Measurements from ENCODE around the gene NEK1. TPM values are rescaled to one million over a fixed set of nuclear protein-coding genes. Genes with fewer than 3 reads are reported as not detected.

The NEK1 gene
- polyA plus RNA-seq, 1 donor = 11.2 TPM

DNA sequence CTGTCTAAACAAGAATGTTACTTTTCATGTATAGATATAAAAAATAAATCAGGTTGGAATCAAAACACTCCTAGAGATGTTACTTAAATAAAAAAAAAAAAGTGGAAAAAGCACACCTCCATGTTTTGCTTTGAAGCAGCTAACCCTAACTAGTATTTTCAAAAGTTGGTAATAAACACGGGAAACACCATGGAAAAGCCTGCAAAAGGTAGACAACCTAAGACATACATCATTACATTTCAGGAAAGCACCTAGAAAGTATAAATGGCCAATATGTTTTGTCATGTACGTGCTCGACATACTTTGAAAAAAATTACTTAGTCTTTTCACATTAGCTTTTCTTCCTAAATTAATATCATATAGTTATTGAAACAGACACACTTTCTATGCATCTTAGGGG, 211.6 kb downstream of the NEK1 start:
- Histone ChIP-seq H3K9me3 (ENCODE audit: control insufficient read depth, low read depth, low read length) (no peaks in the 10 kb centered on the region), H3K27me3 (ENCODE audit: control insufficient read depth, insufficient read depth, low read length) (no peaks in the 10 kb centered on the region), H3K27ac (ENCODE audit: low read length) (no peak overlapping the region), H3K4me1 (ENCODE audit: control insufficient read depth, insufficient read depth, low read length) (no peaks in the 10 kb centered on the region), H3K36me3 (ENCODE audit: control insufficient read depth, insufficient read depth, low read length) (peaks cover 3% of the 10 kb centered on the region), H3K4me3 (ENCODE audit: low read length) (no peak overlapping the region)
- 50% methylated on average over 2 of the region's 3 CpGs for whole genome bisulfite sequencing (ENCODE audit: insufficient coverage, low lambda C conversion rate)
- no peak for DNase-seq

DNA sequence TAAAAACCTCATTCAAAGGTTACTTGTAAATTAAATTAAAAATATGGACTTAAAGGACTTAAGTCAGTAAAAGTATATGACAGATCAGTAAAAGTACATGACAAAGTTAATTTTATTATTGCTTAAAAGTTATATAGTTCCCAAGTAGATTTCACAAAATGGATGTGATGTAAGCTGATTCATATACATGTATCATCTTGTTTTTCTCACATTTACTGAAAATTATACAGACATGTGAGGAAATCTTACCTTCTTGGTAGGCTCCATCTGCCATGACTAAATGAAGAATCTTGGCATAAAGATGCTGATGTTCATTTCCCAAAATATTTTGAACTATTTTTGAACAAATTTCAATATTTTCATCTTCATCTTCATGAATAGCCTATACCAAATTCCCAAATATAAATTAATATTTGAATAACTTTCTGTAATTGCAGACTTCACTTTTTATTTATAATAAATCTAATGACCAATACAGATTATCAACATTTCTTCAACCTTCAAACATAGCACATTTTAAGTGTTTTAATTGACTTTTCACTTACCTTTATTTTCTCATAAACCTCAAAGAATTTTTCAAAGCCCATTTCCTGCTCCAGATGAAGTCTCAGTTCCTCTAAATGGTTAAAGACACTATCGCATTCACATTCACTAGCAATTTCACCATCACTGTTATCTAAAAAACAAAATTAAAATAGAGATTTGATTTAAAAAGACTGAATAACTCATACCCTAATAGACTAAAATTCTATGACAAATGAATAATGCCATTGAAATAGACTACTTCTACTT, 212.2 kb downstream of the NEK1 start:
- H3K36me3 ChIP-seq (ENCODE audit: control insufficient read depth, insufficient read depth, low read length) = peaks cover 3% of the 10 kb centered on the region
- no peak for DNase-seq
- WGBS (ENCODE audit: insufficient coverage, low lambda C conversion rate) = 83% methylated on average over 1 of the region's 1 CpG
- no peaks in the 10 kb centered on the region for H3K9me3 ChIP-seq (ENCODE audit: control insufficient read depth, low read depth, low read length)
- no peaks in the 10 kb centered on the region for H3K4me1 ChIP-seq (ENCODE audit: control insufficient read depth, insufficient read depth, low read length)
- no peak overlapping the region for H3K27ac ChIP-seq (ENCODE audit: low read length)
- H3K4me3 ChIP-seq (ENCODE audit: low read length) = no peak overlapping the region
- H3K27me3 ChIP-seq (ENCODE audit: control insufficient read depth, insufficient read depth, low read length) = no peaks in the 10 kb centered on the region

DNA sequence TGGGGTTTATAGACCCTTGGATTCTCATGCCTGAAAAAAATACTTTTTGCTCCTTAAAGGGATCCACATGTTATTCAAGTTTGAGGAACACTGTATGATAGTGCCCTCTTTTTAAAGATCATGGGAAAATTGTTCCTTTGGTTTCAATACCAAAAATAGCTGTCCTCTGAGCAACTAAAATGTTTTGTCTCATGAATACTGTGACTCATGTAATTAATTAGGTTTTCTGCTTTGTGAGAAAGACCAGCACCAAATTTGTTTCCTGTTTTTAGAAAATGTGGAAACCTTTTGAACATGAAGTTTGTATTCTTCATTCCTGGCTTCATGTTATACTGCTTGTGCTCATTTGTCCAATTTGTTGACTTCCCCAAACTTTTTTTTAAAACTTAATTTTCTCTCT, 214.1 kb downstream of the NEK1 start:
- Histone ChIP-seq H3K9me3 (ENCODE audit: control insufficient read depth, low read depth, low read length) (no peaks in the 10 kb centered on the region), H3K36me3 (ENCODE audit: control insufficient read depth, insufficient read depth, low read length) (peaks cover 3% of the 10 kb centered on the region), H3K27ac (ENCODE audit: low read length) (no peak overlapping the region), H3K4me3 (ENCODE audit: low read length) (no peak overlapping the region), H3K27me3 (ENCODE audit: control insufficient read depth, insufficient read depth, low read length) (no peaks in the 10 kb centered on the region), H3K4me1 (ENCODE audit: control insufficient read depth, insufficient read depth, low read length) (no peaks in the 10 kb centered on the region)
- DNase-seq = no peak

DNA sequence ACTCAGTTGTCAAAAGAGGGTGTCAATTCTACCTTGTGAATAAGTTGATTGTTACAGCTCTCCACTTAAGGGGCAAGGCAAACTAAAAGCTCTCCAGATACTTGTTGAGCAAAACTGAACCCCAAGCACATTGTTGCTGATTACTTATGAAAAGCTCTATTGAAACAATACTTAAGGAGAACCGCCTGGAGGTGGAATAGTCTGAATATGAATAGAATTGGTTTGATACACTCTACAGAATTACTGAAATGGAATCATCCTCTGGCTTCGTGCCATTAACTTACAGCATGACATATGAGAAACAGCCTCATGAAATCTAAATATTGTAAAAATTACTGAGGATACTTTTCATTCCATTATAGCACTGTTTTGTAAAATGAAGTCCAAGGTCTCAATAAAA, 214.6 kb downstream of the NEK1 start:
- H3K9me3 ChIP-seq (ENCODE audit: control insufficient read depth, low read depth, low read length) = no peaks in the 10 kb centered on the region
- WGBS (ENCODE audit: insufficient coverage, low lambda C conversion rate) = no CpG with 5 or more reads among the region's 2 CpGs
- no peaks in the 10 kb centered on the region for H3K4me1 ChIP-seq (ENCODE audit: control insufficient read depth, insufficient read depth, low read length)
- H3K36me3 ChIP-seq (ENCODE audit: control insufficient read depth, insufficient read depth, low read length) = peaks cover 3% of the 10 kb centered on the region
- no peaks in the 10 kb centered on the region for H3K27me3 ChIP-seq (ENCODE audit: control insufficient read depth, insufficient read depth, low read length)
- H3K27ac ChIP-seq (ENCODE audit: low read length) = no peak overlapping the region
- DNase-seq = peak in 1 of 2 donors; percentile 3
- H3K4me3 ChIP-seq (ENCODE audit: low read length) = no peak overlapping the region

DNA sequence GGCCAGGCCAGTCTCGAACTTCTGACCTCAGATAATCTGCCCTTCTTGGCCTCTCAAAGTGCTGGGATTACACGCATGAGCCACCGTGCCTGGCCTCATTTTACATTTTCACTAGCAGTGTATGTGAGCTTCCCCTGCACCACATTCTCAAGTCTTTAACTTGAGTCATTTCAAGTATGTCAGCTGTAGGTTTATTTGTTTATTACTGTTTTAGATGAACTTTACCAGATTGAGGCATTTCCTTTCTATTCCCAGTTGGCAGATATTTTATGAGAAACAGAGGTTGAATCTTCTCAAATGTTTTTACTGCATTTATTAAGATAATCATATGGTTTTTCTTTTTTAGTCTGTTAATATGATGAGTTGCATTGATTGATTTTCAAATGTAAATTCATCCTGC, 227.0 kb downstream of the NEK1 start:
- H3K4me3 ChIP-seq (ENCODE audit: low read length) = no peak overlapping the region
- peaks cover 5% of the 10 kb centered on the region for H3K9me3 ChIP-seq (ENCODE audit: control insufficient read depth, low read depth, low read length)
- no peak for DNase-seq
- H3K27ac ChIP-seq (ENCODE audit: low read length) = no peak overlapping the region
- WGBS (ENCODE audit: insufficient coverage, low lambda C conversion rate) = no CpG with 5 or more reads among the region's 3 CpGs
- no peaks in the 10 kb centered on the region for H3K36me3 ChIP-seq (ENCODE audit: control insufficient read depth, insufficient read depth, low read length)
- H3K27me3 ChIP-seq (ENCODE audit: control insufficient read depth, insufficient read depth, low read length) = no peaks in the 10 kb centered on the region
- H3K4me1 ChIP-seq (ENCODE audit: control insufficient read depth, insufficient read depth, low read length) = no peaks in the 10 kb centered on the region

DNA sequence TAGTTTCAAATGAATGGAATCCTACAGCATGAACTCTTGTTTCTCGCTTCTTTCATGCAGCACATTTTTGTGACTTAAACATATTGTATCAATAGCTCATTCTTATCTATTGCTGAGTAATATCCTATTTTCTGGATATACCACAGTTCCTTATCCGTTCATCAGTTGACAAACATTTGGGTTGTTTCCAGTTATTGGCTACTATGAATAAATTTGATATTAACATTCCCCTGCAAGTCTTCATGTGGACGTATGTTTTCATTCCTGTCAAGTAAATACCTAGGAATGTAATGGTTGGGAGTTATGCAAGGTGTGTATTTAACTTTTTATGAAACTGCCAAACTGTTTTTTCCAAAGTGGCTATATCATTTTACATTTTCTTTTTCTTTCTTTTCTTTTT, 227.6 kb downstream of the NEK1 start:
- no peak for DNase-seq
- Histone ChIP-seq H3K27ac (ENCODE audit: low read length) (no peak overlapping the region), H3K9me3 (ENCODE audit: control insufficient read depth, low read depth, low read length) (peaks cover 9% of the 10 kb centered on the region), H3K27me3 (ENCODE audit: control insufficient read depth, insufficient read depth, low read length) (no peaks in the 10 kb centered on the region), H3K4me3 (ENCODE audit: low read length) (no peak overlapping the region), H3K4me1 (ENCODE audit: control insufficient read depth, insufficient read depth, low read length) (no peaks in the 10 kb centered on the region), H3K36me3 (ENCODE audit: control insufficient read depth, insufficient read depth, low read length) (no peaks in the 10 kb centered on the region)
- no CpG with 5 or more reads among the region's 3 CpGs for WGBS (ENCODE audit: insufficient coverage, low lambda C conversion rate)

DNA sequence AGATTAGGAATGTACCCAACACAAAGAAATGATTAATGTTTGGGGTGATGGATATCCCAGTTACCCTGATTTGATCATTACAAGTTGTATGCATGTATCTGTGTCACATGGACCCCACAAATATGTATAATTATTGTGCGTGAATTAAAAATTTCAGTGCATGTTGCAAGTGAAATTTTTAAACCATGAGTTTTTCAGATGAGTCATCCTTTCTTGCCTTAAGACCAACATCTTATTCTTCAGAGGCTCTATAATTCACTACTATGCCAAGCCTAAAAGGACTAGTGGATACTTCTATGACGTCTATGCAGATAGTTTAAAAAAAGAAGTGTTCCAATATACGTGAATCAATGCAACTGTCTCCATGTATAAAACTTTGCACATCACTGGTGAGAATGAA, 228.7 kb downstream of the NEK1 start:
- H3K27me3 ChIP-seq (ENCODE audit: control insufficient read depth, insufficient read depth, low read length) = no peaks in the 10 kb centered on the region
- 100% methylated on average over 2 of the region's 3 CpGs for WGBS (ENCODE audit: insufficient coverage, low lambda C conversion rate)
- DNase-seq = no peak
- no peak overlapping the region for H3K27ac ChIP-seq (ENCODE audit: low read length)
- H3K4me1 ChIP-seq (ENCODE audit: control insufficient read depth, insufficient read depth, low read length) = no peaks in the 10 kb centered on the region
- no peaks in the 10 kb centered on the region for H3K36me3 ChIP-seq (ENCODE audit: control insufficient read depth, insufficient read depth, low read length)
- peaks cover 9% of the 10 kb centered on the region for H3K9me3 ChIP-seq (ENCODE audit: control insufficient read depth, low read depth, low read length)
- no peak overlapping the region for H3K4me3 ChIP-seq (ENCODE audit: low read length)

DNA sequence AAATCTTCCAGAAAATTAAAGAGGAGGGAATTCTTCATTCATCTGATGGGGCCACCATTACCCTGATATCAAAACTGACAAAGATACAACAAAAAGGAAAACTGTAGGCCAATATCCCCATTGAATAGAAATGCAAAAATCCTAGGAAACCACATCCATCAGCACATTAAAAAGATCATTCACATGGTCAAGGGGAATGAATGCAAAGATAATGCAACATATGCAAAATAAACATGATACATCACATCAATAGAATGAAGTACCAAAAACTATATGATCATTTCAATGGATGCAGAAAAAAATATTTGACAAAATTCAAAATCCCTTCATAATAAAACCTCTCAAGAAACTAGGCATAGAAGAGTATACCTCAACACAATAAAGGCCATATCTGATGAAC, 232.7 kb downstream of the NEK1 start:
- Histone ChIP-seq H3K27me3 (ENCODE audit: control insufficient read depth, insufficient read depth, low read length) (no peaks in the 10 kb centered on the region), H3K4me3 (ENCODE audit: low read length) (no peak overlapping the region), H3K4me1 (ENCODE audit: control insufficient read depth, insufficient read depth, low read length) (no peaks in the 10 kb centered on the region), H3K27ac (ENCODE audit: low read length) (no peak overlapping the region), H3K36me3 (ENCODE audit: control insufficient read depth, insufficient read depth, low read length) (no peaks in the 10 kb centered on the region), H3K9me3 (ENCODE audit: control insufficient read depth, low read depth, low read length) (peaks cover 24% of the 10 kb centered on the region)
- DNase-seq = no peak

DNA sequence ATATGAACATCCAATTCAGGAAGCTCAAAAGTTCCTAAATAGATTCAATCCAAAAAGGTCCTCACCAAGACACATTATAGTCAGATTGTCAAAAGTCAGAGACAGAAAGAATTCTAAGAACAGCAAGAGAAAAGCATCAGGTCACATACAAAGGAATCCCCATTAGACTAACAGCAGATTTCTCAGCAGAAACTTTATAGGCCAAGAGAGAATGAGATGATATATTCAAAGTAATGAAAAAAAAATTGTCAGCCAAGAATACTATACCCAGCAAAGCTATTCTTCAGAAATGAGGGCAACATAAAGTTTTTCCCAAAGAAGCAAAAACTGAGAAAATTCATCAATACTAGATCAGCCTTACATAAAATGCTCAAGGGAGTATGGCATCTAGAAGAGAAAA, 235.0 kb downstream of the NEK1 start:
- DNase-seq = no peak
- no peaks in the 10 kb centered on the region for H3K27me3 ChIP-seq (ENCODE audit: control insufficient read depth, insufficient read depth, low read length)
- H3K9me3 ChIP-seq (ENCODE audit: control insufficient read depth, low read depth, low read length) = peaks cover 19% of the 10 kb centered on the region
- no peak overlapping the region for H3K4me3 ChIP-seq (ENCODE audit: low read length)
- no peak overlapping the region for H3K27ac ChIP-seq (ENCODE audit: low read length)
- H3K36me3 ChIP-seq (ENCODE audit: control insufficient read depth, insufficient read depth, low read length) = no peaks in the 10 kb centered on the region
- no peaks in the 10 kb centered on the region for H3K4me1 ChIP-seq (ENCODE audit: control insufficient read depth, insufficient read depth, low read length)

DNA sequence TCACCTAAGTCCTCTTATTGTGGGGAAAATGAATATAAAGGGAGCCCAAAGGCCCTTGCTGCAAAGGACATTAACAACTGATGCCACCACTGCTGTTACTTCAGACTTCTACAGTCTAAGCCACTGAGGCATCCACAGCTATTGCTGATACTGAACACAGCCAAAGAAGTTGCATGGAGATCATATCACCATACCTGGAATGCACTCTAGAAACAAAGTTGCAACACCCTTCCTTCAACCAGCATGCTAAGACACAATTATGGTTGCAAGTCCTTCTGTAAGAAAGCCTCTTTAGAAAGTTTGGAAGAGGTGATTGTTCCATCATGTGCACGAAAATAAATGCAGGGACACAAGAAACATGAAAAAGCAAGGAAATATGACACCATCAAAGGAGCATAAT, 236.0 kb downstream of the NEK1 start:
- Histone ChIP-seq H3K4me1 (ENCODE audit: control insufficient read depth, insufficient read depth, low read length) (no peaks in the 10 kb centered on the region), H3K27ac (ENCODE audit: low read length) (no peak overlapping the region), H3K27me3 (ENCODE audit: control insufficient read depth, insufficient read depth, low read length) (no peaks in the 10 kb centered on the region), H3K4me3 (ENCODE audit: low read length) (no peak overlapping the region), H3K9me3 (ENCODE audit: control insufficient read depth, low read depth, low read length) (peaks cover 19% of the 10 kb centered on the region), H3K36me3 (ENCODE audit: control insufficient read depth, insufficient read depth, low read length) (no peaks in the 10 kb centered on the region)
- DNase-seq = no peak
- no CpG with 5 or more reads among the region's 1 CpG for WGBS (ENCODE audit: insufficient coverage, low lambda C conversion rate)

DNA sequence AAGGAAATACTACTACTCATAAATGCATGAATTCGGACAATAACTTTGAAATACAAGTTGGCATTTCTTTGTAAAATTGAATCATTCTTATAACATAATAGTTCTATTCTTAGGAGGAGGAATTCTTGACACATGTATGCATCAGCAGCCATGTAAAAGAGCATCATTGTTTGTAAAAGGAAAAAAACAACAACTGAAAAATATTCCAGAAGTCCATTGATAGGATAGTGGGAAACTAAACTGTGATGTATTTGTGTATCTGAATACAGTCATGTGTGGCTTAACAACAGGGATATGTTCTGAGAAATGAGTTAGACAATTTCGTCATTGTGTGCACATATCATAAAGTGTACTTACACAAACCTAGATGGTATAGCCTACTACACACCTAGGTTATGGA, 239.6 kb downstream of the NEK1 start:
- WGBS (ENCODE audit: insufficient coverage, low lambda C conversion rate) = 86% methylated on average over 1 of the region's 2 CpGs
- no peaks in the 10 kb centered on the region for H3K4me1 ChIP-seq (ENCODE audit: control insufficient read depth, insufficient read depth, low read length)
- DNase-seq = no peak

More for the DNA sequence above, 239.6 kb downstream of the NEK1 start:
- Histone ChIP-seq H3K27me3 (ENCODE audit: control insufficient read depth, insufficient read depth, low read length) (no peaks in the 10 kb centered on the region), H3K36me3 (ENCODE audit: control insufficient read depth, insufficient read depth, low read length) (no peaks in the 10 kb centered on the region), H3K27ac (ENCODE audit: low read length) (no peak overlapping the region), H3K4me3 (ENCODE audit: low read length) (no peak overlapping the region), H3K9me3 (ENCODE audit: control insufficient read depth, low read depth, low read length) (peaks cover 13% of the 10 kb centered on the region)
